Epithelial cell of proximal tubule (primary cell): ENCODE results near the gene ZNF280B. TPM values are rescaled to one million over a fixed set of nuclear protein-coding genes. Genes with fewer than 3 reads are reported as not detected.

ENCODE experiments used
- DNase-seq: peaks from one replicate; pipeline ENCODE4 v3.0.0-alpha.2; 2011; ENCODE audit warnings: low read depth
- H3K4me3 ChIP-seq: 2 replicates; pipeline ENCODE4 v1.5.1; 2011; ENCODE audit warnings: low read depth, mild to moderate bottlenecking, low read length
- CTCF ChIP-seq: conservative IDR thresholded peaks from 2 replicates; pipeline ENCODE4 v1.5.1; 2012; ENCODE audit warnings: low read depth, mild to moderate bottlenecking, low read length
- total RNA-seq: library from RNA; depleted of rRNA; stranded (reverse); fragments of >200 nt; gene quantifications from 2 replicates; pipeline ENCODE4 v1.2.3, GENCODE V29; 2015

Gene ZNF280B
- total RNA-seq, 1 donor from 2014 or later = 2.4 TPM

GRCh38 chr22:22486132-22486899 is 22.2 kb downstream of the ZNF280B start:
- DNase-seq = no peak
- TF ChIP-seq CTCF = no peak
- H3K4me3 ChIP-seq = no peak overlapping the region

- TF ChIP-seq CTCF = no peak
- DNase-seq = no peak
- no peak overlapping the region for H3K4me3 ChIP-seq
These were observed 23.0 kb downstream of the ZNF280B start for GRCh38 chr22:22485524-22485923.

- DNase-seq = no peak
- no peak overlapping the region for H3K4me3 ChIP-seq
- TF ChIP-seq CTCF = no peak
These were observed 24.5 kb downstream of the ZNF280B start for GRCh38 chr22:22484023-22484422.

DNA sequence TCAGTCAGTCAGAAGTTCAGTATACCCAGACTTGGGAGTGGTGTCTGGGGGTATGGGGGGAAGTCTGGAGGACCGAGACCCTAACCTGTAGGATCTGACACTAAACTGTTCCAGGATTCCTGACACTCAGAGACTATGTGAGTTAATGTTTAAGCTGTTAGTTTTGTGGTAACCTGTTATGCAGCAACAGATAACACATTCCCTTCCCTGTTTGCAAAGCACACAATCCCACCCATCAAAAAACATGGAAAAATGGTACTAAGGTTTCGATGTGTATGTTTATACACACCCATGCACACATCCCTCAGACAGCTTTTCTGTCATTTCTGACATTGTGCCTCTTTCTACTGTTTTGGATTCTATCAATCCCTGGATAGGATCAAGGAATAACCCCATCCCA is 27.6 kb downstream of the ZNF280B start:
- no peak for DNase-seq
- no peak for TF ChIP-seq CTCF
- no peak overlapping the region for H3K4me3 ChIP-seq

GRCh38 chr22:22479999-22480532 is 28.5 kb downstream of the ZNF280B start:
- H3K4me3 ChIP-seq = no peak overlapping the region
- TF ChIP-seq CTCF = no peak
- no peak for DNase-seq

- TF ChIP-seq CTCF = no peak
- DNase-seq = no peak
These were observed 29.4 kb downstream of the ZNF280B start for GRCh38 chr22:22479116-22479515.

GRCh38 chr22:22478470-22478869 is 30.1 kb downstream of the ZNF280B start:
- TF ChIP-seq CTCF = no peak
- no peak for DNase-seq
- no peak overlapping the region for H3K4me3 ChIP-seq

More at GRCh38 chr22:22479116-22479515, 29.4 kb downstream of the ZNF280B start:
- H3K4me3 ChIP-seq = no peak overlapping the region
